BJ (cell line): Measurements from ENCODE around the gene DIMT1. TPM values are rescaled to one million over a fixed set of nuclear protein-coding genes. Genes with fewer than 3 reads are reported as not detected.

Experiments
- CTCF ChIA-PET: fragments of 350-600 bp; formaldehyde crosslinking; extraction: SDS; loops from one replicate; lab custom pipeline; 2021; ENCODE audit warnings: antibody characterized with exemption, inconsistent platforms; lab: Yijun Ruan, JAX
- POLR2A ChIA-PET: fragments of 300-600 bp; sonication (Branson Sonifier 250); formaldehyde crosslinking; extraction: SDS; loops from one replicate; lab custom pipeline; 2021; ENCODE audit warnings: antibody characterized with exemption; lab: Charles Lee
- DNase-seq: peaks from one replicate; pipeline ENCODE4 v3.0.0-alpha.2; 2011; ENCODE audit warnings: low read depth
- H3K27me3 ChIP-seq: 2 replicates; pipeline ENCODE4 v1.6.0; 2011; ENCODE audit warnings: low read length; ENCODE audit not compliant: control insufficient read depth, insufficient read depth
- H3K36me3 ChIP-seq: 2 replicates; pipeline ENCODE4 v1.5.1; 2011; ENCODE audit warnings: low read length; ENCODE audit not compliant: control insufficient read depth, insufficient read depth
- H3K4me3 ChIP-seq: 2 replicates; pipeline ENCODE4 v1.5.1; 2011; ENCODE audit warnings: low read depth, mild to moderate bottlenecking, control low read depth, low read length
- CTCF ChIP-seq: IDR thresholded peaks from 2 replicates; pipeline ENCODE4 v1.5.1; 2011; ENCODE audit warnings: low read depth, mild to moderate bottlenecking, control low read depth, inconsistent platforms, low read length, moderate library complexity; ENCODE audit not compliant: insufficient read depth
- polyA plus RNA-seq: library from polyadenylated mRNA; depleted of rRNA; stranded (reverse); fragments of >200 nt; gene quantifications from 2 replicates; pipeline ENCODE4 v1.2.3, GENCODE V29; 2011

DIMT1 gene
- polyA plus RNA-seq, 1 experiment, result 18.5 TPM

GRCh38 chr5:62413711-62414110 lies 10.0 kb upstream of the DIMT1 start:
- no peaks in the 10 kb centered on the region for H3K27me3 ChIP-seq
- H3K4me3 ChIP-seq, result peak overlapping the region; percentile 89
- no peaks in the 10 kb centered on the region for H3K36me3 ChIP-seq
- no peak for DNase-seq
- ChIA-PET POLR2A (no interaction called here), CTCF (no interaction called here)
- TF ChIP-seq CTCF, result no peak

DNA sequence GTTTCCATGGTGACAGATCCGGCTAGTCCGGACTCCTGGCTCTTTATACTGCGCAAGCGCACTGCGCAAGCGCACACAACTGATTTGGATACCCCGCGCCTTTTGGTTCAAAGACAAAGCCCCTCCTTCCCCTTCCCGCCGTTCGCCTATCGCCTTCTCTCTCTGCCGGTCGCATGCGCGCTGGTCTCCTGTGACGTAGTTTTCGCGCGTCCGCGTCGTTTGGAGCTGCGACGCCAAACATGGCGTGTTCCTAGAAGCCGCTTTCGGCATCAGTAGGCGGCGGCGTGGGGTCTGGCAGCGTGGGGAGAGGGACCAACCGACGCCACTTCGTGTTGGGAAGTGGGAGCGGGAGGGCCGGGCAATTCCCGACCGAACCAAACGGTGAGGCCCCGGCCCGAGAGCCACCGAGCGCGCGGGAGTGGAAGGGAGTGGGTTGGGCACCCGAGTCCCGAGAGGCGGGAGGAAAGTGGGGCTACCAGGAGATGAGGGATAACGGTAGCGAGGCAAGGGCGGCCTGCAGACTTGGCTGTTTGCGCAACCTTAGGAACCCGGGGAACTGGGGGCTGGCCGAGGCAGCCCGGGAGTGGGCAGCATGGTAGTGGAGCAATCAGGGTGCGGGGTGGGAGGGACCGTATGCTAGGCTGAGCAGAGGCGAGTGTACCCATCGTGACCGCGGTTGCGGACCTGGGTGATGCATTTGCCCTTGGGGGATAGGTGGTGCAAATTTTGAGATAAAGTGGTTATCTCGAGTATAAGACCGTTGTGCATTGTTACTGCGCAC lies 9.0 kb upstream of the DIMT1 start, which contains the start of gene IPO11:
Gene IPO11 (plus strand): TSS at position 215 of the 781 bp plus-strand sequence. CDS start 24,517 bp downstream, outside the sequence.
- peak; percentile 93 for DNase-seq
- CTCF ChIA-PET, result interaction anchor here (1.4 kb wide), 1 partner anchor 10 kb away, joined by 4 read pairs; the partner anchor contains the start of gene DIMT1
- no peak for TF ChIP-seq CTCF
- H3K4me3 ChIP-seq, result peak within 1 kb of the TSS; percentile 89
- no peaks in the 10 kb centered on the region for H3K36me3 ChIP-seq
- POLR2A ChIA-PET, result interaction anchor here (1.3 kb wide), 1 partner anchor 9 kb away, joined by 13 read pairs; the partner anchor contains the start of gene DIMT1
- no peaks in the 10 kb centered on the region for H3K27me3 ChIP-seq

- TF ChIP-seq CTCF, result no peak
- peaks cover 10% of the 10 kb centered on the region for H3K36me3 ChIP-seq
- no peak overlapping the region for H3K4me3 ChIP-seq
- ChIA-PET CTCF (interaction anchor here (0.6 kb wide), 1 partner anchor 1382 kb away, joined by 3 read pairs; no protein-coding TSS in a partner anchor), POLR2A (no interaction called here)
- H3K27me3 ChIP-seq, result no peaks in the 10 kb centered on the region
- no peak for DNase-seq
Measured at GRCh38 chr5:62395210-62395950, 8.3 kb downstream of the DIMT1 start.

DNA sequence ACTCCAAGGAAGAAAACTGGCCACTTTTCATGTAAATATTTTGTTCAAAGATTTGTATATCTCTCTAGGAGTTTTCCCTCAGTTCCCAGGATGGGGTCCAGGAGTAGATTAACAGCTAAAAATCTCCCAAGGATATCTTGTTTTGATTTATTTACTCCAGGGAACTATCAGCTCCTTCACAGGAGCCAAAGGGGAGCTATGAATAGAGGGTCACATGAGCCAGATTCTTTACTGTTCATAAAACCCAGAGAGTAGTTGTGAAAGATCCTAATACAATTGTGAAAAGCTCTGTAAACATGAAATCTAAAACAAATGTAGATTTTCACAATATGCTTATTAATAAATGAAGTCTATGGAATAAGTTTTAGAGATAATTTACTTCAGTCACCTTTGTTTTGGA lies 16.9 kb downstream of the DIMT1 start:
- peaks cover 2% of the 10 kb centered on the region for H3K36me3 ChIP-seq
- no peaks in the 10 kb centered on the region for H3K27me3 ChIP-seq
- POLR2A ChIA-PET, result no interaction called here
- TF ChIP-seq CTCF, result no peak
- no peak overlapping the region for H3K4me3 ChIP-seq
- CTCF ChIA-PET, result interaction anchor here (1.3 to 1.7 kb wide), 2 partner anchors 8 to 15 kb away, joined by 4 to 5 read pairs; no protein-coding TSS in a partner anchor
- DNase-seq, result no peak

GRCh38 chr5:62385816-62386400 lies 17.8 kb downstream of the DIMT1 start:
- H3K4me3 ChIP-seq, result no peak overlapping the region
- no peak for TF ChIP-seq CTCF
- POLR2A ChIA-PET, result no interaction called here
- CTCF ChIA-PET, result interaction anchor here (1.3 kb wide), 1 partner anchor 7 kb away, joined by 4 read pairs; no protein-coding TSS in a partner anchor
- no peaks in the 10 kb centered on the region for H3K27me3 ChIP-seq
- H3K36me3 ChIP-seq, result peaks cover 3% of the 10 kb centered on the region
- no peak for DNase-seq
